K562 (cell line): Measurements from ENCODE around the gene PGA3. TPM values are rescaled to one million over a fixed set of nuclear protein-coding genes. Genes with fewer than 3 reads are reported as not detected.

Experiments used
- ARID2 ChIP-seq: fragments of 450-650 bp; IDR thresholded peaks from 2 replicates; pipeline ENCODE4 v1.6.1; 2017; ENCODE audit warnings: antibody characterized with exemption, mild to moderate bottlenecking
- CHCHD3 ChIP-seq: fragments of 250-450 bp; sonication (Bioruptor Pico); IDR thresholded peaks from 2 replicates; pipeline ENCODE4 v2.1.2; 2022; ENCODE audit warnings: mild to moderate bottlenecking
- EP300 ChIP-seq: IDR thresholded peaks from 2 replicates; pipeline ENCODE4 v1.6.1; 2012; ENCODE audit warnings: low read length, improper control_type of control experiment
- ERF ChIP-seq: fragments of 450-650 bp; formaldehyde crosslinking; IDR thresholded peaks from 2 replicates; pipeline ENCODE4 v1.4.0; 2020; ENCODE audit warnings: mild to moderate bottlenecking, mixed read lengths
- FOXP1 ChIP-seq: sonication (generic); formaldehyde crosslinking; IDR thresholded peaks from 2 replicates; pipeline ENCODE4 v1.8.0; 2022; ENCODE audit warnings: mild to moderate bottlenecking, missing genetic modification reagents
- GTF2B ChIP-seq: IDR thresholded peaks from 2 replicates; pipeline ENCODE4 v1.6.1; 2011; ENCODE audit not compliant: insufficient read length; ENCODE audit errors: extremely low read depth
- JUNB ChIP-seq: fragments of 450-650 bp; formaldehyde crosslinking; conservative IDR thresholded peaks from 2 replicates; pipeline ENCODE4 v1.4.0; 2020; ENCODE audit warnings: mild to moderate bottlenecking
- L3MBTL2 ChIP-seq: fragments of 450-650 bp; IDR thresholded peaks from 2 replicates; pipeline ENCODE4 v1.6.1; 2016; ENCODE audit warnings: mild to moderate bottlenecking, moderate library complexity
- LEF1 ChIP-seq: fragments of 450-650 bp; IDR thresholded peaks from 2 replicates; pipeline ENCODE4 v1.6.1; 2016; ENCODE audit warnings: mild to moderate bottlenecking
- NEUROD1 ChIP-seq: fragments of 150-350 bp; IDR thresholded peaks from 2 replicates; pipeline ENCODE4 v1.6.1; 2014; ENCODE audit warnings: borderline replicate concordance, low read length, low read depth; ENCODE audit not compliant: partially characterized antibody
- NR2C2 ChIP-seq, 2 experiments: fragments of 200-800 bp in 1 of 2; sonication (Bioruptor generic) in 1 of 2; sonication (generic) in 1 of 2; formaldehyde crosslinking in 1 of 2; IDR thresholded peaks; 2 replicates each; pipeline versions ENCODE4 v1.6.1 to v1.8.0; 2016 to 2022; ENCODE audit warnings: mild to moderate bottlenecking in 1 of 2, missing compliant biosample characterization in 1 of 2, missing genetic modification characterization in 1 of 2, missing genetic modification reagents in 1 of 2
- NUFIP1 ChIP-seq: fragments of 450-650 bp; IDR thresholded peaks from 2 replicates; pipeline ENCODE4 v1.6.1; 2018; ENCODE audit not compliant: partially characterized antibody
- POLR3A ChIP-seq: IDR thresholded peaks from 2 replicates; pipeline ENCODE4 v1.6.1; 2011; ENCODE audit warnings: borderline replicate concordance, mild to moderate bottlenecking, moderate library complexity; ENCODE audit not compliant: insufficient read length, insufficient read depth; ENCODE audit errors: extremely low read depth
- PTBP1 ChIP-seq: fragments of 200-400 bp; formaldehyde crosslinking; IDR thresholded peaks from 2 replicates; pipeline ENCODE4 v1.6.1; 2017; ENCODE audit warnings: low read depth, low read length
- RFX7 ChIP-seq: fragments of 250-450 bp; sonication (Bioruptor Pico); IDR thresholded peaks from 2 replicates; pipeline ENCODE4 v1.5.1; 2021; ENCODE audit warnings: mild to moderate bottlenecking
- SPI1 ChIP-seq: IDR thresholded peaks from 2 replicates; pipeline ENCODE4 v1.6.1; 2011; ENCODE audit warnings: low read depth, low read length, control low read depth, borderline replicate concordance
- TAF9B ChIP-seq: fragments of 450-650 bp; IDR thresholded peaks from 2 replicates; pipeline ENCODE4 v1.6.1; 2018; ENCODE audit warnings: mild to moderate bottlenecking; ENCODE audit not compliant: partially characterized antibody
- ZBTB11 ChIP-seq, 3 experiments: fragments of 200-800 bp in 1 of 3; fragments of 250-450 bp in 1 of 3; fragments of 450-650 bp in 1 of 3; sonication (Bioruptor Pico) in 1 of 3; sonication (Bioruptor generic) in 1 of 3; formaldehyde crosslinking in 1 of 3; IDR thresholded peaks; 2 replicates each; pipeline versions ENCODE4 v1.6.1 to v1.8.0; 2016 to 2022; ENCODE audit warnings: mild to moderate bottlenecking in 2 of 3, missing genetic modification characterization in 2 of 3, missing compliant biosample characterization in 1 of 3, moderate library complexity in 1 of 3
- ZBTB8A ChIP-seq: fragments of 450-650 bp; IDR thresholded peaks from 2 replicates; pipeline ENCODE4 v1.6.1; 2018; ENCODE audit warnings: mild to moderate bottlenecking, moderate library complexity; ENCODE audit not compliant: partially characterized antibody
- ZFP1 ChIP-seq: fragments of 450-650 bp; formaldehyde crosslinking; IDR thresholded peaks from 2 replicates; pipeline ENCODE4 v1.4.0; 2020; ENCODE audit warnings: mild to moderate bottlenecking, mixed read lengths
- ZNF239 ChIP-seq: fragments of 250-450 bp; sonication (Bioruptor Pico); IDR thresholded peaks from 2 replicates; pipeline ENCODE4 v1.4.0; 2020; ENCODE audit warnings: mild to moderate bottlenecking
- ZNF584 ChIP-seq: fragments of 200-800 bp; sonication (Bioruptor generic); IDR thresholded peaks from 2 replicates; pipeline ENCODE4 v1.6.1; 2016; ENCODE audit warnings: low read depth, mild to moderate bottlenecking, missing genetic modification characterization, missing compliant biosample characterization
- polyA plus RNA-seq, 8 experiments: library from polyadenylated mRNA; depleted of rRNA in 4 of 8; stranded (reverse) in 5 of 8; unstranded in 3 of 8; fragments of >200 nt; fragmentation: Nextera tagmentation in 2 of 8; fragmentation: Illumina TruSeq in 1 of 8; extraction: Ambion mirVana in 2 of 8; extraction: Trizol in 1 of 8; gene quantifications; 2 replicates each; pipeline versions ENCODE4 v1.2.1 to v1.2.3, GENCODE V29; 2011 to 2014; ENCODE audit warnings: inconsistent platforms in 1 of 8, missing spikeins in 1 of 8
- total RNA-seq, 7 experiments: library from RNA; depleted of rRNA in 6 of 7; stranded (reverse); fragments of >200 nt in 6 of 7; fragmentation: Illumina TruSeq in 2 of 7; extraction: Trizol in 2 of 7; gene quantifications; 2 replicates each; pipeline versions ENCODE4 v1.2.1 to v1.2.3, GENCODE V29; 2011 to 2021; ENCODE audit warnings: low replicate concordance in 1 of 7
- TF ChIP-seq, protein P1 (sequence below): fragments of 450-650 bp; IDR thresholded peaks from 2 replicates; pipeline ENCODE4 v1.6.1; 2014; ENCODE audit warnings: low read depth, mild to moderate bottlenecking, moderate library complexity, borderline replicate concordance

PGA3 gene
- total and polyA plus RNA-seq, 9 of the 15 experiments (the other 6 are each of a cell fraction or from before 2014, with no cell fraction given), result 0.15 to 0.18 (median 0.18) TPM; not detected in 6

DNA sequence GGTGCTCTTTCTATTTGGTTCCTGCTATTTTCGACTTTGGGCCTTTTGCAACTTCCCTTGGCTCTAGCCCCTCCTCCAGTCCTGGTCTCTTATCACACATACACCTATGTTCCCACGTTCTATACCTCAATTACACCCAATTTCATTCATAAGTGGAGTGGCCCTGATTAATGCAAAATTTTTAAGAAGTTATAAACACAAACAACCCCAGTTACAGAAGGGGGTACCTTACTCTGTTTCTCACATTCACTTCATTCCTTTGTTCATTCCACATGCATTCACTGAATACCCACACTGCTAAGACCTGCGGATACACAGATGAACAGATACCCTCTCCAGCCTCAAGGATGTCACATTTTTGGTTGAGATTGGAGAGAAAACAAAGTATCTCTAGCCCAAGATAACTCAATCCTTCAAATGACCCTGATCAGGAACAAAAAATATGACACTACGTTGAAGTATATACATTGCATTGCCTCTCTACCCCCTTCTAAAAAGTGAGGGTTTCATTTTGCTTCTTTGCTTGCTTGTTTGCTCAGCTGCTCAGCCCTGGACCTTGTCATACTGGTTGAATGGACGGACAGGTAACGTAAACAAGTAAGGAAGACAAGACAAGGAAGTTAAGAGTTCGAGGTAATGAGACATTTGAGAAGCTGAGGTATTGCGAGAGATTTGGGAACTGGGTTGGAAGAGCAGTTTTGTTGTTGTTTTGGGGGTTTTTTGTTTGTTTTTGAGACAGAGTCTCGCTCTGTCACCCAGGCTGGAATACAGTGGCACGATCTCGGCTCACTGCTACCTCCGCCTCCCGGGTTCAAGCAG lies 38.5 kb upstream of the PGA3 start (continued):
- peak; percentile 36; the same call in 1 of the 2 replicates for TF ChIP-seq L3MBTL2
- TF ChIP-seq ZNF584, result peak; percentile 63; the same call in 1 of the 2 replicates
- TF ChIP-seq NEUROD1, result no peak
- TF ChIP-seq FOXP1 (CRISPR knock-in tag), result no peak
- TF ChIP-seq ZNF239 (CRISPR knock-in tag), result no peak
- TF ChIP-seq JUNB (CRISPR knock-in tag), result no peak
- no peak for TF ChIP-seq PTBP1
- no peak for TF ChIP-seq NUFIP1
- TF ChIP-seq GTF2B, result no peak
- TF ChIP-seq NR2C2 (CRISPR knock-in tag; IDR thresholded peaks at IDR 0.05), result no peak
- no peak for TF ChIP-seq NR2C2 (tag; IDR thresholded peaks at IDR 0.05)
- peak; percentile 3; the same call in 1 of the 2 replicates for TF ChIP-seq LEF1
- peak in 1 of 3 experiments; percentile 83; a peak in 2 of 6 replicates for TF ChIP-seq ZBTB11 (CRISPR knock-in tag; IDR thresholded peaks at IDR 0.05)
- TF ChIP-seq SPI1, result no peak
- TF ChIP-seq, protein P1, sequence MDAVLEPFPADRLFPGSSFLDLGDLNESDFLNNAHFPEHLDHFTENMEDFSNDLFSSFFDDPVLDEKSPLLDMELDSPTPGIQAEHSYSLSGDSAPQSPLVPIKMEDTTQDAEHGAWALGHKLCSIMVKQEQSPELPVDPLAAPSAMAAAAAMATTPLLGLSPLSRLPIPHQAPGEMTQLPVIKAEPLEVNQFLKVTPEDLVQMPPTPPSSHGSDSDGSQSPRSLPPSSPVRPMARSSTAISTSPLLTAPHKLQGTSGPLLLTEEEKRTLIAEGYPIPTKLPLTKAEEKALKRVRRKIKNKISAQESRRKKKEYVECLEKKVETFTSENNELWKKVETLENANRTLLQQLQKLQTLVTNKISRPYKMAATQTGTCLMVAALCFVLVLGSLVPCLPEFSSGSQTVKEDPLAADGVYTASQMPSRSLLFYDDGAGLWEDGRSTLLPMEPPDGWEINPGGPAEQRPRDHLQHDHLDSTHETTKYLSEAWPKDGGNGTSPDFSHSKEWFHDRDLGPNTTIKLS, result no peak
- TF ChIP-seq POLR3A, result no peak
- no peak for TF ChIP-seq CHCHD3 (CRISPR knock-in tag)
- no peak for TF ChIP-seq ERF (CRISPR knock-in tag)
- peak; percentile 5 for TF ChIP-seq TAF9B
- no peak for TF ChIP-seq RFX7 (CRISPR knock-in tag)
- no peak for TF ChIP-seq EP300
- no peak for TF ChIP-seq ZFP1 (CRISPR knock-in tag)
- TF ChIP-seq ZBTB8A, result no peak
- no peak for TF ChIP-seq ARID2
